Measurements from ENCODE around the gene TMEM125. TPM values are rescaled to one million over a fixed set of nuclear protein-coding genes. Genes with fewer than 3 reads are reported as not detected.

Gene TMEM125
- total RNA-seq, 2 experiments from 2014 or later: 0.23 TPM; not detected in 1

DNA sequence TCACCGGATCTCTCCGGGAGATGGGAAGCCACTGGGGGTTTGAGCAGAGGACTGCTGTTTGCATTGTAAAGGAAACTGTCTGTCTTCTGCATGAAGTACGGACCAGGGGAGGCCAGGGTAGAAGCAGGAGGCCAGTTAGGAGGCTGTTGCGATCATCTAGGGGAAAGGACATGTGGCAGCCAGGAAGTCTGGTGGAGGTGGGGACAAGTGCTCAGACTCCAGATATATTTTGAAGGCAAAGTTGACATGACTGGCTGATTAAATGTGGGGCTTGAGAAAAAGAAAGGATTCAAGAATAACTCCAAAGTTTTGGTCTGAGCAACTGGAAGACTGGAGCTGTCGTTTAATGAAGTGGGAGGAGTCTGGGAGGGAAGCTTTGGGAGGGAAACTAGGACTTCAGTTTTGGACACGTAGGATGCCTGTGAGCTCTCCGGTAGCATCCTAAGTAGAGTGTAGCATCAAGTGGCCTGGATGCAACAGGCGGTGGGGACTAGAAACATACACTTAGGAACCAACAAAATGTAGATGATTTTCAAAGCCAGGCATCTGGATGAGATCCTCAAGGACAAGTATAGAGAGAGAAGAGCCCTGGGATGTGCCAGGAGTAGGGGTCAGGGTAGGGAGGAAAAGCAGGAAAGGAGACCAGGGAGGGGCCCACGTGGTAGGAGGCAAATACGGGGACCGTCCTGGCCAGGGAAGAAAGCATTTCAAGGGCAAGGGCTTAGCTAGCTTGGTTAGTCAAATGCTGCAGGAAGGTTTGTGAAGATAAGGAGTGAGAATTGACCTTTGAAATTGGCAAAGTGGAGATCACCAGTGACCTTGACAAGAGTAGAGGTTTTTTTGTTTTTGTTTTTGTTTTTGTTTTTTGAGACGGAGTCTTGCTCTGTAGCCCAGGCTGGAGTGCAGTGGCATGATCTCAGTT, 19.3 kb downstream of the TMEM125 start:
- ChIA-PET POLR2A (no interaction called here), CTCF (ENCODE audit: unreplicated experiment) (interaction anchor here (0.5 kb wide), 1 partner anchor 610 kb away, joined by 3 read pairs; no protein-coding TSS in a partner anchor)
- Histone ChIP-seq H3K9me3 (ENCODE audit: low read length) (no peaks in the 10 kb centered on the region), H3K4me1 (ENCODE audit: insufficient read depth, low read length, poor library complexity, severe bottlenecking) (no peaks in the 10 kb centered on the region), H3K9me2 (ENCODE audit: insufficient read depth, low read length) (no peaks in the 10 kb centered on the region), H3K4me3 (ENCODE audit: low read depth, low read length, poor library complexity, severe bottlenecking) (no peak overlapping the region), H3K79me2 (ENCODE audit: insufficient read depth, low read depth, low read length) (no peaks in the 10 kb centered on the region), H3K4me2 (ENCODE audit: low read length) (no peak overlapping the region), H3K27ac (ENCODE audit: low read depth, low read length, poor library complexity, severe bottlenecking) (no peak overlapping the region), H3K36me3 (ENCODE audit: insufficient read depth, low read length) (no peaks in the 10 kb centered on the region), H2AFZ (ENCODE audit: low read length) (no peak overlapping the region), H4K20me1 (ENCODE audit: insufficient read depth, low read length) (no peaks in the 10 kb centered on the region)
- BruUV-seq (replicated peaks): no TSS peak
- no peak for DNase-seq (ENCODE audit: low spot score)
- TF ChIP-seq EZH2phosphoT487 (IDR thresholded peaks at IDR 0.05; ENCODE audit: borderline replicate concordance, low read depth, low read length): no peak
- TF ChIP-seq, protein P1, sequence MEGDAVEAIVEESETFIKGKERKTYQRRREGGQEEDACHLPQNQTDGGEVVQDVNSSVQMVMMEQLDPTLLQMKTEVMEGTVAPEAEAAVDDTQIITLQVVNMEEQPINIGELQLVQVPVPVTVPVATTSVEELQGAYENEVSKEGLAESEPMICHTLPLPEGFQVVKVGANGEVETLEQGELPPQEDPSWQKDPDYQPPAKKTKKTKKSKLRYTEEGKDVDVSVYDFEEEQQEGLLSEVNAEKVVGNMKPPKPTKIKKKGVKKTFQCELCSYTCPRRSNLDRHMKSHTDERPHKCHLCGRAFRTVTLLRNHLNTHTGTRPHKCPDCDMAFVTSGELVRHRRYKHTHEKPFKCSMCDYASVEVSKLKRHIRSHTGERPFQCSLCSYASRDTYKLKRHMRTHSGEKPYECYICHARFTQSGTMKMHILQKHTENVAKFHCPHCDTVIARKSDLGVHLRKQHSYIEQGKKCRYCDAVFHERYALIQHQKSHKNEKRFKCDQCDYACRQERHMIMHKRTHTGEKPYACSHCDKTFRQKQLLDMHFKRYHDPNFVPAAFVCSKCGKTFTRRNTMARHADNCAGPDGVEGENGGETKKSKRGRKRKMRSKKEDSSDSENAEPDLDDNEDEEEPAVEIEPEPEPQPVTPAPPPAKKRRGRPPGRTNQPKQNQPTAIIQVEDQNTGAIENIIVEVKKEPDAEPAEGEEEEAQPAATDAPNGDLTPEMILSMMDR (conservative IDR thresholded peaks at IDR 0.05; ENCODE audit: low read length): no peak
- intact Hi-C loops (cut with micrococcal nuclease; ENCODE audit: unreplicated experiment): no loop called here

DNA sequence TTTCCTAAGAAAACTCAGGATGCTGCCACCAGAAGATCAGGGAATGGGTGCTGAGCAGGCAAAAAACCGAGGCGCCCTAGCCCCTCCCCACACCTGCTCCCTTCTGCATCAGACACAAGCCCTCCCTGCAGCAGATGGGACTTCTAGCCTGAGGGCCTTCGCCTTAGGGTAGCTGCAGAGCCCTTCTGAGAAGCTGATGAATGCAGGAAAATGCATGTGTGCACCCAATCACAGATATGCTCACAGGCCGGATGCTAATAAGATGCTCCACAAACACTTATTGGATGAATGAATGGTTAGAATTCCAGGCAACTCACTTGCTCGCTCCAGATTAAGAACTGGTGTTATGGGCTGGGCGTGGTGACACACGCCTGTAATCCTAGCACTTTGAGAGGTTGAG, 22.4 kb downstream of the TMEM125 start:
- Histone ChIP-seq H3K4me3 (ENCODE audit: low read depth, low read length, poor library complexity, severe bottlenecking) (no peak overlapping the region), H3K36me3 (ENCODE audit: insufficient read depth, low read length) (no peaks in the 10 kb centered on the region), H4K20me1 (ENCODE audit: insufficient read depth, low read length) (no peaks in the 10 kb centered on the region), H3K9me2 (ENCODE audit: insufficient read depth, low read length) (no peaks in the 10 kb centered on the region), H3K4me1 (ENCODE audit: insufficient read depth, low read length, poor library complexity, severe bottlenecking) (no peaks in the 10 kb centered on the region), H3K4me2 (ENCODE audit: low read length) (no peak overlapping the region), H3K9me3 (ENCODE audit: low read length) (no peaks in the 10 kb centered on the region), H3K27ac (ENCODE audit: low read depth, low read length, poor library complexity, severe bottlenecking) (no peak overlapping the region), H3K79me2 (ENCODE audit: insufficient read depth, low read depth, low read length) (no peaks in the 10 kb centered on the region), H2AFZ (ENCODE audit: low read length) (no peak overlapping the region)
- DNase-seq (ENCODE audit: low spot score): no peak
- TF ChIP-seq, protein P1 (conservative IDR thresholded peaks at IDR 0.05; ENCODE audit: low read length): no peak
- TF ChIP-seq EZH2phosphoT487 (IDR thresholded peaks at IDR 0.05; ENCODE audit: borderline replicate concordance, low read depth, low read length): no peak
- CTCF ChIA-PET (ENCODE audit: unreplicated experiment): interaction anchor here (0.6 kb wide), 1 partner anchor 104 kb away, joined by 3 read pairs; no protein-coding TSS in a partner anchor
- POLR2A ChIA-PET: no interaction called here
- intact Hi-C loops (cut with micrococcal nuclease; ENCODE audit: unreplicated experiment): no loop called here
- no TSS peak for BruUV-seq (replicated peaks)

DNA sequence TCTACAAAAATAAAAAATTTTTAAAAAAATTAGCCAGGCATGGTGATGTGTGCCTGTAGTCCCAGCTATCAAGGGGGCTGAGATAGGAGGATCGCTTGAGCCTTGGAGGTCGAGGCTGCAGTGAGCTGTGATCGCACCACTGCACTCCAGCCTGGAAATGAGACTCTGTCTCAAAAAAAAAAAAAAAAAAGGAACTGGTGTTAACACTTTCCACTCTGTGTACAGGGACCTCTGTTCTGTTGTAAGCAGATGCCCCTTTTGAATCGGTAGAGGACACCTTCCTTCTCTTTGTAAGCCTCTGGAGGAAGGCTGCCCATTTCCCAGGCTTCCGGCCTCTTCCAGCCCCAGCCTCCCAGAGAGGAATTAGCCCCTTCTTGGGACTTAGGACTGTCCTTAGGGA, 22.9 kb downstream of the TMEM125 start:
- BruUV-seq (replicated peaks): no TSS peak
- Histone ChIP-seq H3K9me2 (ENCODE audit: insufficient read depth, low read length) (no peaks in the 10 kb centered on the region), H3K9me3 (ENCODE audit: low read length) (no peaks in the 10 kb centered on the region), H3K27ac (ENCODE audit: low read depth, low read length, poor library complexity, severe bottlenecking) (no peak overlapping the region), H3K79me2 (ENCODE audit: insufficient read depth, low read depth, low read length) (no peaks in the 10 kb centered on the region), H2AFZ (ENCODE audit: low read length) (no peak overlapping the region), H4K20me1 (ENCODE audit: insufficient read depth, low read length) (no peaks in the 10 kb centered on the region), H3K4me2 (ENCODE audit: low read length) (no peak overlapping the region), H3K36me3 (ENCODE audit: insufficient read depth, low read length) (no peaks in the 10 kb centered on the region), H3K4me1 (ENCODE audit: insufficient read depth, low read length, poor library complexity, severe bottlenecking) (no peaks in the 10 kb centered on the region), H3K4me3 (ENCODE audit: low read depth, low read length, poor library complexity, severe bottlenecking) (no peak overlapping the region)
- intact Hi-C loops (cut with micrococcal nuclease; ENCODE audit: unreplicated experiment): no loop called here
- DNase-seq (ENCODE audit: low spot score): no peak
- TF ChIP-seq EZH2phosphoT487 (IDR thresholded peaks at IDR 0.05; ENCODE audit: borderline replicate concordance, low read depth, low read length): no peak
- TF ChIP-seq, protein P1 (conservative IDR thresholded peaks at IDR 0.05; ENCODE audit: low read length): no peak
- ChIA-PET POLR2A (no interaction called here), CTCF (ENCODE audit: unreplicated experiment) (interaction anchor here (0.6 kb wide), 1 partner anchor 104 kb away, joined by 3 read pairs; no protein-coding TSS in a partner anchor)

Data from OCI-LY7 (cell line).